SK-N-SH (cell line): ENCODE measurements around the gene TSPAN3. TPM values are rescaled to one million over a fixed set of nuclear protein-coding genes. Genes with fewer than 3 reads are reported as not detected.

ENCODE experiments used
- CTCF ChIA-PET: fragments of 300-600, 350-600 bp; formaldehyde crosslinking; extraction: SDS; loops from one replicate; lab custom pipeline; 2021; lab: Yijun Ruan, JAX
- POLR2A ChIA-PET: fragments of 350-600 bp; sonication (Branson Sonifier 250); formaldehyde crosslinking; extraction: SDS; loops from one replicate; lab custom pipeline; 2020; ENCODE audit warnings: antibody characterized with exemption, inconsistent platforms; lab: Yijun Ruan, JAX
- DNase-seq: peaks from one replicate; pipeline ENCODE4 v3.0.0; 2012
- H2AFZ ChIP-seq: fragments of 200-600 bp; sonication (generic); 2 replicates; pipeline ENCODE4 v1.8.1; 2016; ENCODE audit warnings: antibody characterized with exemption, mild to moderate bottlenecking, low read depth
- H3F3A ChIP-seq: fragments of 200-600 bp; sonication (generic); replicated peaks from 2 replicates; pipeline ENCODE3; 2016; ENCODE audit warnings: antibody characterized with exemption, mild to moderate bottlenecking; ENCODE audit not compliant: insufficient read depth
- H3K27ac ChIP-seq, 2 experiments: fragments of 200-500 bp in 1 of 2; fragments of 200-600 bp in 1 of 2; sonication (Bioruptor generic) in 1 of 2; sonication (generic), shearing (Covaris generic) in 1 of 2; 2 replicates each; pipeline versions ENCODE4 v1.5.1 to v1.6.1; 2014 to 2016; ENCODE audit warnings: low read depth in 2 of 2, inconsistent platforms in 1 of 2, low read length in 1 of 2, mild to moderate bottlenecking in 1 of 2, mixed read lengths in 1 of 2
- H3K27me3 ChIP-seq: fragments of 200-600 bp; sonication (generic), shearing (Covaris generic); 2 replicates; pipeline ENCODE4 v1.6.1; 2016; ENCODE audit warnings: mixed run types; ENCODE audit not compliant: insufficient read depth
- H3K36me3 ChIP-seq, 2 experiments: fragments of 200-500 bp in 1 of 2; fragments of 200-600 bp in 1 of 2; sonication (Bioruptor generic) in 1 of 2; sonication (generic) in 1 of 2; replicated peaks in 1 of 2; 2 replicates each; pipeline versions ENCODE3 to v1.5.1; 2014 to 2016; ENCODE audit warnings: low read length in 1 of 2, mild to moderate bottlenecking in 1 of 2; ENCODE audit not compliant: insufficient read depth in 2 of 2, control insufficient read depth in 1 of 2
- H3K4me1 ChIP-seq, 2 experiments: fragments of 200-500 bp in 1 of 2; fragments of 200-600 bp in 1 of 2; sonication (Bioruptor generic) in 1 of 2; sonication (generic), shearing (Covaris generic) in 1 of 2; 2 replicates each; pipeline versions ENCODE4 v1.5.1 to v1.6.1; 2014 to 2016; ENCODE audit warnings: low read depth in 1 of 2, low read length in 1 of 2, mixed run types in 1 of 2; ENCODE audit not compliant: insufficient read depth in 2 of 2, control insufficient read depth in 1 of 2
- H3K4me2 ChIP-seq: fragments of 200-600 bp; sonication (generic), shearing (Covaris generic); 2 replicates; pipeline ENCODE4 v1.6.1; 2017; ENCODE audit warnings: mixed run types
- H3K4me3 ChIP-seq, 2 experiments: fragments of 200-500 bp in 1 of 2; fragments of 200-600 bp in 1 of 2; sonication (Bioruptor generic) in 1 of 2; sonication (generic), shearing (Covaris generic) in 1 of 2; 2 replicates each; pipeline versions ENCODE4 v1.5.1 to v1.8.1; 2014 to 2016; ENCODE audit warnings: low read depth in 2 of 2, inconsistent platforms in 1 of 2, low read length in 1 of 2, mild to moderate bottlenecking in 1 of 2, mixed read lengths in 1 of 2, moderate library complexity in 1 of 2
- H3K79me2 ChIP-seq: fragments of 200-600 bp; sonication (generic); 2 replicates; pipeline ENCODE4 v1.8.1; 2017; ENCODE audit warnings: mild to moderate bottlenecking; ENCODE audit not compliant: insufficient read depth
- H3K9ac ChIP-seq: fragments of 200-600 bp; sonication (generic); 2 replicates; pipeline ENCODE4 v1.6.1; 2017; ENCODE audit warnings: mixed run types
- H3K9me2 ChIP-seq: fragments of 200-600 bp; sonication (generic); 2 replicates; pipeline ENCODE4 v1.6.1; 2017; ENCODE audit warnings: mixed run types
- H3K9me3 ChIP-seq: fragments of 200-600 bp; sonication (generic); 2 replicates; pipeline ENCODE4 v1.6.1; 2017; ENCODE audit warnings: mixed run types, mild to moderate bottlenecking, moderate library complexity
- H4K20me1 ChIP-seq: fragments of 200-600 bp; sonication (generic); 2 replicates; pipeline ENCODE4 v1.6.1; 2017; ENCODE audit warnings: mild to moderate bottlenecking, mixed run types; ENCODE audit not compliant: insufficient read depth
- CHD2 ChIP-seq: fragments of 150-350 bp; IDR thresholded peaks from 2 replicates; pipeline ENCODE4 v1.6.1; 2018; ENCODE audit warnings: low read length; ENCODE audit not compliant: partially characterized antibody
- ELF1 ChIP-seq: IDR thresholded peaks from 2 replicates; pipeline ENCODE4 v1.4.0; 2012
- EP300 ChIP-seq, 2 experiments: IDR thresholded peaks; 2 replicates each; pipeline versions ENCODE4 v1.4.0 to v1.6.1; 2012; ENCODE audit warnings: borderline replicate concordance in 1 of 2, low read depth in 1 of 2, low read length in 1 of 2
- FOXJ3 ChIP-seq: sonication (generic); formaldehyde crosslinking; IDR thresholded peaks from 2 replicates; pipeline ENCODE4 v1.5.1; 2020; ENCODE audit warnings: mild to moderate bottlenecking, missing genetic modification reagents
- GABPA ChIP-seq: IDR thresholded peaks from 2 replicates; pipeline ENCODE4 v1.4.0; 2012; ENCODE audit warnings: low read depth, mild to moderate bottlenecking
- JUND ChIP-seq: IDR thresholded peaks from 2 replicates; pipeline ENCODE4 v1.4.0; 2012
- MEF2A ChIP-seq: IDR thresholded peaks from 2 replicates; pipeline ENCODE4 v1.4.0; 2012; ENCODE audit warnings: low read depth, borderline replicate concordance
- NRF1 ChIP-seq: IDR thresholded peaks from 2 replicates; pipeline ENCODE4 v1.6.1; 2012; ENCODE audit warnings: low read depth, mild to moderate bottlenecking, low read length
- PBX3 ChIP-seq: IDR thresholded peaks from 2 replicates; pipeline ENCODE4; 2012
- RCOR1 ChIP-seq: fragments of 150-350 bp; IDR thresholded peaks from 2 replicates; pipeline ENCODE4 v1.6.1; 2017; ENCODE audit warnings: antibody characterized with exemption, low read length
- RFX5 ChIP-seq: IDR thresholded peaks from 2 replicates; pipeline ENCODE4 v1.6.1; 2012; ENCODE audit warnings: mild to moderate bottlenecking, improper control_type of control experiment, low read length
- SIN3A ChIP-seq: IDR thresholded peaks from 2 replicates; pipeline ENCODE4 v1.6.1; 2012; ENCODE audit warnings: low read depth, mild to moderate bottlenecking, low read length, moderate library complexity, borderline replicate concordance
- SMC3 ChIP-seq: IDR thresholded peaks from 2 replicates; pipeline ENCODE4 v1.6.1; 2012; ENCODE audit warnings: low read depth, low read length, improper control_type of control experiment
- TAF1 ChIP-seq: IDR thresholded peaks from 2 replicates; pipeline ENCODE4 v1.6.1; 2012; ENCODE audit warnings: low read depth, mild to moderate bottlenecking, low read length, moderate library complexity, borderline replicate concordance
- TCF12 ChIP-seq: IDR thresholded peaks from 2 replicates; pipeline ENCODE4 v1.4.0; 2012
- TEAD4 ChIP-seq: IDR thresholded peaks from 2 replicates; pipeline ENCODE4 v1.4.0; 2012; ENCODE audit warnings: mild to moderate bottlenecking, borderline replicate concordance; ENCODE audit not compliant: insufficient read depth
- YY1 ChIP-seq: IDR thresholded peaks from 2 replicates; pipeline ENCODE4 v1.4.0; 2012; ENCODE audit warnings: low read depth, mild to moderate bottlenecking
- WGBS: methylation state at CpG from one replicate; pipeline ENCODE4 v1.1.6; 2017; ENCODE audit warnings: low lambda C conversion rate; 5-methylcytosine and 5-hydroxymethylcytosine counted together
- polyA plus RNA-seq, 3 experiments: library from polyadenylated mRNA; depleted of rRNA; stranded (reverse); fragments of >200 nt; gene quantifications; 2 replicates each; pipeline ENCODE4 v1.2.3, GENCODE V29; 2012
- TF ChIP-seq, protein P1 (sequence below): IDR thresholded peaks from 2 replicates; pipeline ENCODE4 v1.4.0; 2012; ENCODE audit warnings: low read depth

The TSPAN3 gene
- polyA plus RNA-seq, 1 of the 3 experiments (the other 2 are of a cell fraction) = 409 TPM

- no peak for DNase-seq
- H2AFZ ChIP-seq = no peak overlapping the region
- no peaks in the 10 kb centered on the region for H4K20me1 ChIP-seq
These were observed 61.1 kb downstream of the TSPAN3 start for GRCh38 chr15:77009646-77010311.

GRCh38 chr15:77009176-77009575 is 61.7 kb downstream of the TSPAN3 start:
- Histone ChIP-seq H3K27ac (no peak overlapping the region), H3K27me3 (no peaks in the 10 kb centered on the region), H3K36me3 (no peaks in the 10 kb centered on the region), H3K4me3 (no peak overlapping the region), H3K4me2 (no peak overlapping the region), H3K4me1 (no peaks in the 10 kb centered on the region), H3K9ac (no peak overlapping the region), H3F3A (no peaks in the 10 kb centered on the region), H3K79me2 (no peaks in the 10 kb centered on the region), H3K9me2 (no peaks in the 10 kb centered on the region), H4K20me1 (no peaks in the 10 kb centered on the region), H3K9me3 (no peaks in the 10 kb centered on the region), H2AFZ (no peak overlapping the region)
- POLR2A ChIA-PET = no interaction called here
- WGBS = 41% methylated on average over 6 of the region's 6 CpGs
- DNase-seq = no peak
- TF ChIP-seq FOXJ3 (CRISPR knock-in tag) (no peak), CHD2 (no peak), GABPA (no peak), TEAD4 (no peak), NRF1 (no peak), SMC3 (no peak), EP300 (IDR thresholded peaks at IDR 0.05; ENCODE audit: borderline replicate concordance in 1 of 2, low read depth in 1 of 2, low read length in 1 of 2) (no peak), TAF1 (no peak), JUND (no peak), YY1 (no peak), MEF2A (no peak), TCF12 (no peak), RFX5 (no peak)
- TF ChIP-seq, protein P1, sequence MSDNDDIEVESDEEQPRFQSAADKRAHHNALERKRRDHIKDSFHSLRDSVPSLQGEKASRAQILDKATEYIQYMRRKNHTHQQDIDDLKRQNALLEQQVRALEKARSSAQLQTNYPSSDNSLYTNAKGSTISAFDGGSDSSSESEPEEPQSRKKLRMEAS = no peak
- CTCF ChIA-PET = no interaction called here

More at GRCh38 chr15:77009646-77010311, 61.1 kb downstream of the TSPAN3 start:
- no peaks in the 10 kb centered on the region for H3K27me3 ChIP-seq
- 54% methylated on average over 6 of the region's 14 CpGs for WGBS
- no peak overlapping the region for H3K4me3 ChIP-seq
- no peaks in the 10 kb centered on the region for H3K9me2 ChIP-seq
- no peak overlapping the region for H3K4me2 ChIP-seq
- H3K9ac ChIP-seq = no peak overlapping the region
- H3K4me1 ChIP-seq = peaks cover 0 to 3% of the 10 kb centered on the region in 2 experiments; a peak in 1 of 4 replicates
- no peaks in the 10 kb centered on the region for H3F3A ChIP-seq
- no peaks in the 10 kb centered on the region for H3K36me3 ChIP-seq
- no peaks in the 10 kb centered on the region for H3K79me2 ChIP-seq
- TF ChIP-seq MEF2A (no peak), ELF1 (no peak), SIN3A (no peak), GABPA (no peak), RCOR1 (no peak), PBX3 (no peak), SMC3 (no peak)
- ChIA-PET POLR2A (no interaction called here), CTCF (no interaction called here)
- H3K9me3 ChIP-seq = no peaks in the 10 kb centered on the region
- H3K27ac ChIP-seq = no peak overlapping the region
